ENCODE results near the gene NTSR2.

NTSR2 gene

GRCh38 chr2:11616097-11616687 is 53.8 kb downstream of the NTSR2 start:
- Histone ChIP-seq H3K27ac (ENCODE audit: low read depth, low read length) (no peak overlapping the region), H3K4me3 (ENCODE audit: low read length) (no peak overlapping the region), H3F3A (ENCODE audit: control insufficient read depth, insufficient read depth) (no peaks in the 10 kb centered on the region), H3K79me2 (ENCODE audit: control insufficient read depth, low read length) (no peaks in the 10 kb centered on the region), H3K4me1 (ENCODE audit: control insufficient read depth, low read length) (no peaks in the 10 kb centered on the region), H3K36me3 (ENCODE audit: control insufficient read depth, low read length) (no peaks in the 10 kb centered on the region), H3K9me2 (replicated peaks; ENCODE audit: control insufficient read depth, low read length) (no peaks in the 10 kb centered on the region), H3K9me3 (ENCODE audit: control insufficient read depth, insufficient read depth, low read length) (no peaks in the 10 kb centered on the region), H4K20me1 (ENCODE audit: control insufficient read depth, insufficient read depth, low read depth, low read length) (no peaks in the 10 kb centered on the region), H3K4me2 (ENCODE audit: low read length) (no peak overlapping the region), H3K27me3 (ENCODE audit: control insufficient read depth, low read length) (no peaks in the 10 kb centered on the region)
- TF ChIP-seq CTCF (IDR thresholded peaks at IDR 0.05; ENCODE audit: low read depth, low read length, poor library complexity, severe bottlenecking), result no peak
- TF ChIP-seq EZH2phosphoT487 (IDR thresholded peaks at IDR 0.05; ENCODE audit: borderline replicate concordance, low read length), result no peak

- H3K4me1 ChIP-seq (ENCODE audit: control insufficient read depth, low read length), result no peaks in the 10 kb centered on the region
- H4K20me1 ChIP-seq (ENCODE audit: control insufficient read depth, insufficient read depth, low read depth, low read length), result no peaks in the 10 kb centered on the region
- no peaks in the 10 kb centered on the region for H3K9me3 ChIP-seq (ENCODE audit: control insufficient read depth, insufficient read depth, low read length)
- no peak overlapping the region for H3K4me2 ChIP-seq (ENCODE audit: low read length)
- H3F3A ChIP-seq (ENCODE audit: control insufficient read depth, insufficient read depth), result no peaks in the 10 kb centered on the region
- no peak overlapping the region for H3K27ac ChIP-seq (ENCODE audit: low read depth, low read length)
- TF ChIP-seq CTCF (IDR thresholded peaks at IDR 0.05; ENCODE audit: low read depth, low read length, poor library complexity, severe bottlenecking), result no peak
- no peak for TF ChIP-seq EZH2phosphoT487 (IDR thresholded peaks at IDR 0.05; ENCODE audit: borderline replicate concordance, low read length)
- no peak overlapping the region for H3K4me3 ChIP-seq (ENCODE audit: low read length)
- no peaks in the 10 kb centered on the region for H3K36me3 ChIP-seq (ENCODE audit: control insufficient read depth, low read length)
- no peaks in the 10 kb centered on the region for H3K79me2 ChIP-seq (ENCODE audit: control insufficient read depth, low read length)
- no peaks in the 10 kb centered on the region for H3K9me2 ChIP-seq (replicated peaks; ENCODE audit: control insufficient read depth, low read length)
- no peaks in the 10 kb centered on the region for H3K27me3 ChIP-seq (ENCODE audit: control insufficient read depth, low read length)
Observed at GRCh38 chr2:11615209-11615608, 54.8 kb downstream of the NTSR2 start.

GRCh38 chr2:11613297-11613696 is 56.7 kb downstream of the NTSR2 start:
- Histone ChIP-seq H4K20me1 (ENCODE audit: control insufficient read depth, insufficient read depth, low read depth, low read length) (no peaks in the 10 kb centered on the region), H3K27me3 (ENCODE audit: control insufficient read depth, low read length) (no peaks in the 10 kb centered on the region), H3K79me2 (ENCODE audit: control insufficient read depth, low read length) (no peaks in the 10 kb centered on the region), H3K9me3 (ENCODE audit: control insufficient read depth, insufficient read depth, low read length) (no peaks in the 10 kb centered on the region), H3K36me3 (ENCODE audit: control insufficient read depth, low read length) (no peaks in the 10 kb centered on the region), H3K4me2 (ENCODE audit: low read length) (no peak overlapping the region), H3K9me2 (replicated peaks; ENCODE audit: control insufficient read depth, low read length) (no peaks in the 10 kb centered on the region), H3K4me1 (ENCODE audit: control insufficient read depth, low read length) (no peaks in the 10 kb centered on the region), H3K27ac (ENCODE audit: low read depth, low read length) (no peak overlapping the region), H3F3A (ENCODE audit: control insufficient read depth, insufficient read depth) (no peaks in the 10 kb centered on the region), H3K4me3 (ENCODE audit: low read length) (no peak overlapping the region)
- TF ChIP-seq EZH2phosphoT487 (IDR thresholded peaks at IDR 0.05; ENCODE audit: borderline replicate concordance, low read length) (no peak), CTCF (IDR thresholded peaks at IDR 0.05; ENCODE audit: low read depth, low read length, poor library complexity, severe bottlenecking) (no peak)

Data from DOHH2 (cell line).